C4-2B (cell line): ENCODE data around the gene CHRFAM7A.
"Not testable (repeated sequence)": the region's sequence is repeated elsewhere in the genome, so short reads cannot be mapped to it uniquely, and the experiment has no call there.

Source experiments
- ZFX ChIP-seq: fragments of 450-650 bp; IDR thresholded peaks from 2 replicates; pipeline ENCODE4 v1.6.1; 2017
- TF ChIP-seq, protein P1 (sequence below): fragments of 450-650 bp; conservative IDR thresholded peaks from 2 replicates; pipeline ENCODE4 v1.5.1; 2017; ENCODE audit warnings: mild to moderate bottlenecking

DNA sequence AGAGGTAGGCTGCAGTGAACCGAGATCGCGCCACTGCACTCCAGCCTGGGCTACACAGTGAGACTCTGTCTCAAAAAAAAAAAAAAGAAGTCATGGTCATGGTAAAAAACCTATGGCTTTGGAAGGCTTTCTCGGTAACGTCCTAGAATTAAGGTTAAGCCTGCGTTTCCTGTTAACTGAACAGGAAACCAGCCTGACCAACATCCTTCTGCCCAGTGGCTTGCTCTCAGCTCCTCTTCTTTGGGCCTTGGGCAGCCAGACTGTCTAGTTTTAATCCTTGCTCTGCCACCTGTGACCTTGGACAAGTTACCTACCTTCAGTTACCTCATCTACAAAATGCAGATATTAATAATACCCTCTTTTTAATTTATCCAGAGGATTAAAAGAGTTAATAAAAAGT is 27.4 kb upstream of the CHRFAM7A start:
- TF ChIP-seq, protein P1, sequence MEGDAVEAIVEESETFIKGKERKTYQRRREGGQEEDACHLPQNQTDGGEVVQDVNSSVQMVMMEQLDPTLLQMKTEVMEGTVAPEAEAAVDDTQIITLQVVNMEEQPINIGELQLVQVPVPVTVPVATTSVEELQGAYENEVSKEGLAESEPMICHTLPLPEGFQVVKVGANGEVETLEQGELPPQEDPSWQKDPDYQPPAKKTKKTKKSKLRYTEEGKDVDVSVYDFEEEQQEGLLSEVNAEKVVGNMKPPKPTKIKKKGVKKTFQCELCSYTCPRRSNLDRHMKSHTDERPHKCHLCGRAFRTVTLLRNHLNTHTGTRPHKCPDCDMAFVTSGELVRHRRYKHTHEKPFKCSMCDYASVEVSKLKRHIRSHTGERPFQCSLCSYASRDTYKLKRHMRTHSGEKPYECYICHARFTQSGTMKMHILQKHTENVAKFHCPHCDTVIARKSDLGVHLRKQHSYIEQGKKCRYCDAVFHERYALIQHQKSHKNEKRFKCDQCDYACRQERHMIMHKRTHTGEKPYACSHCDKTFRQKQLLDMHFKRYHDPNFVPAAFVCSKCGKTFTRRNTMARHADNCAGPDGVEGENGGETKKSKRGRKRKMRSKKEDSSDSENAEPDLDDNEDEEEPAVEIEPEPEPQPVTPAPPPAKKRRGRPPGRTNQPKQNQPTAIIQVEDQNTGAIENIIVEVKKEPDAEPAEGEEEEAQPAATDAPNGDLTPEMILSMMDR = not testable (repeated sequence)
- not testable (repeated sequence) for TF ChIP-seq ZFX
